HUES64 (cell line): ENCODE results near the gene FBXO45. TPM values are rescaled to one million over a fixed set of nuclear protein-coding genes. Genes with fewer than 3 reads are reported as not detected.
A peak's percentile ranks its signal among the peaks of the same experiment; 100 is the strongest.
"Not testable (repeated sequence)": the region's sequence is repeated elsewhere in the genome, so short reads cannot be mapped to it uniquely, and the experiment has no call there.

Experiments
- H3K27ac ChIP-seq: 2 replicates; pipeline ENCODE4 v1.7.0; 2013; ENCODE audit warnings: low read depth, low read length, inconsistent platforms
- H3K27me3 ChIP-seq: 2 replicates; pipeline ENCODE4 v1.6.1; 2013; ENCODE audit warnings: mild to moderate bottlenecking, low read length; ENCODE audit not compliant: insufficient read depth
- H3K36me3 ChIP-seq: 2 replicates; pipeline ENCODE4 v1.6.1; 2013; ENCODE audit warnings: mild to moderate bottlenecking, low read length; ENCODE audit not compliant: insufficient read depth
- H3K4me1 ChIP-seq: 2 replicates; pipeline ENCODE4 v1.6.1; 2013; ENCODE audit warnings: mild to moderate bottlenecking, low read length, moderate library complexity; ENCODE audit not compliant: insufficient read depth
- H3K4me3 ChIP-seq: 2 replicates; pipeline ENCODE4 v1.5.1; 2013; ENCODE audit warnings: mild to moderate bottlenecking, low read length, moderate library complexity
- H3K9ac ChIP-seq: 2 replicates; pipeline ENCODE4 v1.6.1; 2013; ENCODE audit warnings: mild to moderate bottlenecking, low read depth, low read length
- H3K9me3 ChIP-seq: 2 replicates; pipeline ENCODE4 v1.6.1; 2013; ENCODE audit warnings: low read depth, low read length; ENCODE audit not compliant: insufficient read depth
- WGBS: fragments of 150-250, 120-280 bp; methylation state at CpG from one replicate; pipeline ENCODE4 v1.1.7; 2013; ENCODE audit warnings: missing lambda C conversion rate; 5-methylcytosine and 5-hydroxymethylcytosine counted together
- polyA plus RNA-seq, 2 experiments: library from polyadenylated mRNA; stranded (reverse); fragments of 50-300 nt; gene quantifications; one replicate each; pipeline ENCODE4 v1.2.3, GENCODE V29; 2013

The FBXO45 gene
- 11.3 TPM for polyA plus RNA-seq (2013, experiment 1 of 2)
- 10.9 TPM for polyA plus RNA-seq (2013, experiment 2 of 2)

GRCh38 chr3:196568246-196569002, at the start of gene FBXO45, which contains the start of gene WDR53:
TSS of gene FBXO45 (plus strand) at chr3:196568660. CDS start at chr3:196568985, 325 bp downstream.
TSS of gene WDR53 (minus strand) at chr3:196568554. CDS start at chr3:196561475, 7,079 bp downstream.
- peak within 1 kb of the TSS; percentile 88 for H3K4me3 ChIP-seq
- H3K9ac ChIP-seq = peak within 1 kb of the TSS; percentile 83
- under 1% methylated on average over 87 of the region's 87 CpGs for WGBS

GRCh38 chr3:196518966-196519717, 49.3 kb upstream of the FBXO45 start:
- Histone ChIP-seq H3K4me1 (no peaks in the 10 kb centered on the region; the same call in 1 of the 2 replicates), H3K4me3 (no peak overlapping the region), H3K9me3 (peaks cover 45% of the 10 kb centered on the region), H3K27ac (peak overlapping the region; percentile 70; the same call in 1 of the 2 replicates), H3K36me3 (no peaks in the 10 kb centered on the region), H3K27me3 (no peaks in the 10 kb centered on the region), H3K9ac (no peak overlapping the region)
- 60% methylated on average over 12 of the region's 12 CpGs for WGBS

More at GRCh38 chr3:196568246-196569002, at the start of gene FBXO45, which contains the start of gene WDR53:
- H3K27ac ChIP-seq = peak within 1 kb of the TSS; percentile 68; the same call in 1 of the 2 replicates
- no peaks in the 10 kb centered on the region for H3K27me3 ChIP-seq
- H3K36me3 ChIP-seq = no peaks in the 10 kb centered on the region
- H3K4me1 ChIP-seq = peaks cover 3% of the 10 kb centered on the region
- H3K9me3 ChIP-seq = no peaks in the 10 kb centered on the region

- H3K9ac ChIP-seq = no peak overlapping the region
- no peaks in the 10 kb centered on the region for H3K27me3 ChIP-seq
- H3K9me3 ChIP-seq = peaks cover 45% of the 10 kb centered on the region
- H3K4me3 ChIP-seq = no peak overlapping the region
- no peaks in the 10 kb centered on the region; the same call in 1 of the 2 replicates for H3K4me1 ChIP-seq
- 93% methylated on average over 5 of the region's 5 CpGs for WGBS
- no peak overlapping the region for H3K27ac ChIP-seq
- no peaks in the 10 kb centered on the region for H3K36me3 ChIP-seq
These were observed 48.8 kb upstream of the FBXO45 start for GRCh38 chr3:196519718-196520082.

GRCh38 chr3:196521291-196521690, 47.2 kb upstream of the FBXO45 start:
- not testable (repeated sequence) for H3K9ac ChIP-seq, H3K27me3 ChIP-seq, H3K36me3 ChIP-seq, H3K4me3 ChIP-seq, H3K27ac ChIP-seq, H3K4me1 ChIP-seq
- WGBS = 92% methylated on average over 10 of the region's 12 CpGs
- peaks cover 45% of the 10 kb centered on the region for H3K9me3 ChIP-seq

- WGBS = 96% methylated on average over 4 of the region's 4 CpGs
- Histone ChIP-seq H3K9ac (no peak overlapping the region), H3K27ac (no peak overlapping the region), H3K9me3 (peaks cover 30% of the 10 kb centered on the region), H3K4me3 (no peak overlapping the region), H3K36me3 (no peaks in the 10 kb centered on the region), H3K4me1 (no peaks in the 10 kb centered on the region), H3K27me3 (no peaks in the 10 kb centered on the region)
These were observed 44.6 kb upstream of the FBXO45 start for GRCh38 chr3:196523841-196524240.

GRCh38 chr3:196524527-196524926, 43.9 kb upstream of the FBXO45 start:
- no peaks in the 10 kb centered on the region for H3K4me1 ChIP-seq
- H3K4me3 ChIP-seq = no peak overlapping the region
- 66% methylated on average over 5 of the region's 5 CpGs for WGBS
- H3K27me3 ChIP-seq = no peaks in the 10 kb centered on the region
- no peaks in the 10 kb centered on the region for H3K36me3 ChIP-seq
- H3K9me3 ChIP-seq = peaks cover 23% of the 10 kb centered on the region
- H3K9ac ChIP-seq = no peak overlapping the region
- no peak overlapping the region for H3K27ac ChIP-seq

GRCh38 chr3:196525141-196525540, 43.3 kb upstream of the FBXO45 start:
- no peak overlapping the region for H3K27ac ChIP-seq
- H3K27me3 ChIP-seq = no peaks in the 10 kb centered on the region
- no peaks in the 10 kb centered on the region for H3K4me1 ChIP-seq
- WGBS = 92% methylated on average over 4 of the region's 4 CpGs
- H3K4me3 ChIP-seq = no peak overlapping the region
- no peaks in the 10 kb centered on the region for H3K36me3 ChIP-seq
- no peak overlapping the region for H3K9ac ChIP-seq
- H3K9me3 ChIP-seq = peaks cover 17% of the 10 kb centered on the region

- no peak overlapping the region for H3K27ac ChIP-seq
- H3K27me3 ChIP-seq = no peaks in the 10 kb centered on the region
- peak overlapping the region; percentile 42 for H3K4me3 ChIP-seq
- 55% methylated on average over 52 of the region's 52 CpGs for WGBS
- H3K36me3 ChIP-seq = no peaks in the 10 kb centered on the region
- H3K9ac ChIP-seq = no peak overlapping the region; the same call in 1 of the 2 replicates
- peaks cover 3% of the 10 kb centered on the region; the same call in 1 of the 2 replicates for H3K9me3 ChIP-seq
- peaks cover 6% of the 10 kb centered on the region; the same call in 1 of the 2 replicates for H3K4me1 ChIP-seq
These were observed 39.7 kb upstream of the FBXO45 start for GRCh38 chr3:196528639-196529233.

GRCh38 chr3:196531418-196531817, 37.0 kb upstream of the FBXO45 start:
- H3K4me3 ChIP-seq = no peak overlapping the region
- WGBS = 96% methylated on average over 4 of the region's 4 CpGs
- peaks cover 3% of the 10 kb centered on the region; the same call in 1 of the 2 replicates for H3K9me3 ChIP-seq
- H3K9ac ChIP-seq = no peak overlapping the region
- no peak overlapping the region for H3K27ac ChIP-seq
- H3K27me3 ChIP-seq = no peaks in the 10 kb centered on the region
- H3K4me1 ChIP-seq = peaks cover 6% of the 10 kb centered on the region; the same call in 1 of the 2 replicates
- H3K36me3 ChIP-seq = no peaks in the 10 kb centered on the region

- 15% methylated on average over 14 of the region's 14 CpGs for WGBS
- peaks cover 3% of the 10 kb centered on the region; the same call in 1 of the 2 replicates for H3K9me3 ChIP-seq
- H3K9ac ChIP-seq = no peak overlapping the region
- H3K4me3 ChIP-seq = no peak overlapping the region
- no peaks in the 10 kb centered on the region for H3K36me3 ChIP-seq
- no peaks in the 10 kb centered on the region for H3K27me3 ChIP-seq
- peaks cover 6% of the 10 kb centered on the region; the same call in 1 of the 2 replicates for H3K4me1 ChIP-seq
- H3K27ac ChIP-seq = peak overlapping the region; percentile 79; the same call in 1 of the 2 replicates
These were observed 35.2 kb upstream of the FBXO45 start for GRCh38 chr3:196533260-196533681.
